ENCODE measurements around the gene NDUFB8.

The NDUFB8 gene

GRCh38 chr10:100507357-100507732 is 22.3 kb downstream of the NDUFB8 start:
- no peak for DNase-seq (ENCODE audit: low read depth in 2 of 2)

- no peak for DNase-seq (ENCODE audit: low read depth in 2 of 2)
These were observed 22.9 kb downstream of the NDUFB8 start for GRCh38 chr10:100506596-100507356.

GRCh38 chr10:100505164-100505563 is 24.5 kb downstream of the NDUFB8 start:
- no peak for DNase-seq (ENCODE audit: low read depth in 2 of 2)

DNA sequence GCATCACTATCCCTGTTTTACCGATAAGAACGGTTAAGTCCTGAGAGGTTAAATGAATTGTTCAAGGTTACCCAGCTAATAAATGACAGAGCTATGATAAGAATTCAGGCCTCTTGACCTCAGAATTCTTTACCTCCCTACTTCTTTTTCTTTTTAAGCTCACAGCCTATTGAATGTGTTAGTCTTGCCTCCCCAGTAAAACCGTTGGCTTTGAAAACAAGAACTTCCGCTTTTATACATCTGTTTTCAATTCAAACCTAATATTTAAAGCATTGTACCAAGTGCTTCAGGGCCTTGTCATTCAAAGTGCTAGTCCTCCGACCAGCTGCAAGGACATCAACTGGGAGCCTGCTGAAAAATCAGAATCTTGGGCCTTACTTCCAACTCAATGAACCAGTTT is 25.6 kb downstream of the NDUFB8 start:
- DNase-seq (ENCODE audit: low read depth in 2 of 2): no peak

DNA sequence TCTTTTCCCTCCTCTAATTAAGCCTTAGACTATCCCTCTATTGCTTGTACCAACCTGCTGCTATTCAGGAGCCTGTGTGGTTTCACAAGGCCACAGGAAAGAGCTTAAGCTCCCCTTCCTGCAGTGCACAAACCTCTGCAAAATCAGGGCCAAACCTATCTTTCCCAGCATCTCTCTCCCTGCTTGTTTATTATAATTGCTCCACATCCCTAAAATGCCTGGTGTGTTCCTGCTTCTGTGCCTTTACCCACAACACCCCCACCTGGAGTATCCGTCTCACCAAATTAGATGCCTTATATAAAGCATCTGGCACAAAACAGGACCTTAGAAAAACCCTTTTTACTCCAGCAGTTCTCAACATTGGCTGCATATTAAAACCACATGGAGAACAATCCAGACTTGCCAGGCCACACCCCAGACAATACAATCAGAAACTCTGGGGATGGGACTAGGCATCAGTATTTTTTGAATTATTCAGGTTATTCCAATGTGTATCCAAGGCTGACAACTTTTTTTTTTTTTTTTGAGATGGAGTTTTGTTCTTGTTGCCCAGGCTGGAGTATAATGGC is 26.7 kb downstream of the NDUFB8 start:
- DNase-seq (ENCODE audit: low read depth in 2 of 2): no peak

GRCh38 chr10:100501423-100501822 is 28.2 kb downstream of the NDUFB8 start:
- DNase-seq (ENCODE audit: low read depth in 2 of 2): no peak

- no peak for DNase-seq (ENCODE audit: low read depth in 2 of 2)
These were observed 31.6 kb downstream of the NDUFB8 start for GRCh38 chr10:100498059-100498458.

DNA sequence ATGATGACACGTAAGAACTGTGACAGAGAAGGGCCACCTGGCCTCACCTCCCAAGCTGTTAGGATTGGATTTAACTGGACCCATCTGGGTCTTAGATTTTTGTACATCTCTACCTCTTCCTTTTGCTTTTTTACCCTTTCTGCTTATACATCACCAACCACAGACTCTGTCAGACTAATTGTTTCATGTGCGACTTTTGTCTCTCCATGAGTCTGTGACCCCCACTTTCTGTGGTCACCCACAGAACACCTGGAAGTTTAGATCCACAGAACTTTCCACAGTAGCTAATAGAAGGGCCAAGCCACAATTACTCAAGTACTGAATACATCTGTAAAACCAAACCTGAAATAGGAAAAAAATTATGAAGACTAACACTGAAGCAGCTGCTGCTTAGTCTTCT is 33.1 kb downstream of the NDUFB8 start:
- no peak for DNase-seq (ENCODE audit: low read depth in 2 of 2)

DNA sequence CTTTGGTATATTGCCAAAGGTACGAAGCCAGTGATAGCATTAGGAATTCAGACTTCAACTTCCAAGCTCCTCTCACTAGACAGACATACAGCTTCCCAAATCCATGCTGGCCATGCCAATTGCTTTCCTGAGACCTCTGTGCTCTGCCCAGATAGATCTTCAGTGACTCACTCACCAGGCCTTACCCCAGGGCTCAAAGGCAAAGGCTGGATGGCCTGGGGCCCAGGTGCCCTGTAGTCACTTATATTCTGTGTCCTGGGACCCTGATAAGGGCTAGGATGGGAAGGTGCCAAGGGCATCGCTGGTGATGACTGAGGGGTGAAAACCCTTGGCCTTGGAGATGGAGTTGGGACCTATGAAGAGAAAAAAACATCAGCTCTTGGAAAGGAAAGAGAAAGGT is 39.1 kb downstream of the NDUFB8 start:
- no peak for DNase-seq (ENCODE audit: low read depth in 2 of 2)

DNA sequence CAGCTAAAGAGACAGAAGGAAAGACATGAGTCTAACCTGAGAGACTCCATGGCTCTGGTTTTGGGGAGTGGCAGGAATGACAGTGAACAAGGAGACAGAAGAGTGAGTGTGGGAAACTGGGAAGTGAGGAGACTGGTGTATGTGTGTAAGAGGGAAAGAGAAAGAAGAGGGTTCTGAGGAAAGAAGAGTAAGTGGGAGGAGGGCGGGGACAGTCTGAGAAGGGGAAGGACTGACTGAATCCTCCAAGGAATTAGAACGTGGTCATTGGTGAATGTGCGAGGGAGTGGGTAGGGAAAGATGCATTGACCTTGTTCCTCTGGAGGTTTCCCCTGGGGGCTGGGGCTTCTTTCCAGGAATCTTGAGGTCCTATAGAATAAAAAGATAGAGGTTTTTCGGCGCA is 40.3 kb downstream of the NDUFB8 start:
- DNase-seq (ENCODE audit: low read depth in 2 of 2): no peak

DNA sequence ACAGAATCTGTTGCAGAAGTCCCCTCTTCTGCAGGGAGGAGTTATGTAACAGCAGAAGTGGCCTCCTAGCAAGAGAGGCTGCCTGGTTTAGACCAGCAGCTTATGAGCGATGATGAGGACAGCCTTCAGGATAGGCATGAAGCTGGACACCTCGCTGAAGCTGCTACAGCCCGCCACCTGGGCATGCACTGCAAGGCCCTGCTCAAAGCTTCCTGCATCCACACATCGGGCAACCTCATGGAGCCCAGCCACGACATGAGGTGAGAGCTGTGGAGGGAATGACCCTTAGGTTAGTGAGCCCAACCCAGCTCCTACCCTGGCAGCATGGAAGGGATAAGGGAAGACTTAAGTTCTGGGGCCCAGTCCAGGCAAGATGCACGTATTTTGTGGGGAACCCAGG is 42.1 kb downstream of the NDUFB8 start:
- DNase-seq (ENCODE audit: low read depth in 2 of 2): no peak

DNA sequence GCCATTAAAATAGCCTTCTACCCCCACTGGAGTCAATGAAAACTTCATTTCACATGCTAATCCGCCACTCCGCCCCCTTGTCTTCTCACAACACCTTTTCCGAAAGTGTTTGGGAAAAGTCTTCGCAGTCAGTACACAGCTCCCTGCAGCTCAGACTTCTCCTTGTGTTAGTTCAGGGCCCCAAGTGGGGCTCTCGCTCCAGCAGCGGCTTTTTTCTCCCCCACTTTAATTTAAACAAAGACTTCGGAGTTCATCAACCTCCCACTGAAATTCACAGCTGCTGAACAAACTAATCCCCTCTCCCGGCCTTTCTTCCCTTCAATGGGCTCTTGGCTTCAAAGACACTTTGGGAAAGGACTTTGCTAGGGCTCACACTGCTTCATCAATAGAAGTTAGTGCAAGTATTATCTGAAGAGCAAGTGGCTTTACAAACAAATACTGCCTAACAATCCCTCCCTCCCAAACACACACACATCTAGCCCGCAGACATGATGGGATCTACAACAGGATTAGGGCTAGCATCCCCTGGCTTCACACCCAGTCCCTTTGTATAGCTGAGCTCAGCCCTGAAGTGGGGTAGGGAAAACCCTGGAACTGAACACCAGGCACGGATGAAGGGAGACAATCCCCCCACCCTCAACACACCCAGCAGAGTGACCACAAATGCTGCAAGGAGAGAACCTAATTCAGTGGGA is 43.7 kb downstream of the NDUFB8 start:
- no peak for DNase-seq (ENCODE audit: low read depth in 2 of 2)

DNA sequence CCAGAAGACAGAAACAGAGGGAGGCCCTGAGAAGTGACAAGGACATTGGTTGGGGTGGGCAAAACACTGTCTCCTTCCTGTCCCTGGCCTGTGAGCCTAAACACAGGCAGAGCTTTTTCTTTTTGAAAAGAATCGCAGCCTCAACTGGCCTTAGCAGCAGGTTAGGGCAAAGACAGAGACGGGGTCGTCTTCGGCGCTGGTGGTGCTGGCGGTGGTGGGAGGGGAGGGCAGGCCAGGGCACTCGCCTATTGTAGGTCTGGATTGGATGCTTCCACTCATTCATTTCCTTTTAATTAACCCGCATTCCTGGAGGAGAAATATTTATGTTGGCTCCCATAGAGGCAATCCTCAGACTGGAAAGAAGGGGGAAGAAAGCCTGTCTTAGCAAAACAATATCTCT is 44.3 kb downstream of the NDUFB8 start:
- DNase-seq (ENCODE audit: low read depth in 2 of 2): no peak

DNA sequence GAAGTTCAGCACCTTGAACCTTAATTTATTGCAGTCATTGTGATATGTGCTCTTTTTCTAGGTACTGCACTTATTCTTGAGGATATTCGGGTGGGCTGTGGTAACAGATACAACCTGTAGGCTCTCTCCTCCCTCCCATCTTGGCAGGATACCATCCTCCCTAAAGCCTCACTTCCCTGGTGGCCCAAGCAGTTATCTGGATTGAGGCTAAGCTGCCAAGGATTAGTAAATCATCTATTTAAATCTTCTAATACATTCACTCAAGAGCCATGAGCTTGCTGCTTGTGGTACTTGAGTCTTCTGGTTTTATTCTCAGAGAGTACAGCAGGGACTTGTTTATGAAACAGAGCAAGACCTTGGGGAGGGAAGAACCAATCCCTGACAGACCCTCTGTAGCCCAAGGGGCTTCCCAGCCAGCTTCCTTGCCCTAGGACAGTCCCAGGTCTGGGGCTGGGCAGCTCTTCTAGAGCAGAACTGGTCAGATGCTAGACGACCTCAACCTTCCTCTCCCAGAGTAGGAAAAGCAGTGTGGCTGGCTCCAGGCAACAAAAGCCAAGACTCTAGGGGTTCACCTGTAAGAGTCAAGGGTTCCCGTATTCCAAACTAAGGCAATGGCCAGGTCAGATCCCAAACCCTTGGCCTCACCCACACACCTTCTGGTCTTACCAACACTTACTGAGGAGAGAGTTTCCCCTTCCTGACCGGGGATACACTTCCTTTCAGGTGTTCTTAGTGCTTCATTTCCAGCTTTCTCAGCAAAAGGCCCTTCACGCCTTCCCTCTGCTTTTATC is 45.6 kb downstream of the NDUFB8 start:
- DNase-seq (ENCODE audit: low read depth in 2 of 2): no peak

GRCh38 chr10:100482834-100483185 is 46.9 kb downstream of the NDUFB8 start:
- no peak for DNase-seq (ENCODE audit: low read depth in 2 of 2)

DNA sequence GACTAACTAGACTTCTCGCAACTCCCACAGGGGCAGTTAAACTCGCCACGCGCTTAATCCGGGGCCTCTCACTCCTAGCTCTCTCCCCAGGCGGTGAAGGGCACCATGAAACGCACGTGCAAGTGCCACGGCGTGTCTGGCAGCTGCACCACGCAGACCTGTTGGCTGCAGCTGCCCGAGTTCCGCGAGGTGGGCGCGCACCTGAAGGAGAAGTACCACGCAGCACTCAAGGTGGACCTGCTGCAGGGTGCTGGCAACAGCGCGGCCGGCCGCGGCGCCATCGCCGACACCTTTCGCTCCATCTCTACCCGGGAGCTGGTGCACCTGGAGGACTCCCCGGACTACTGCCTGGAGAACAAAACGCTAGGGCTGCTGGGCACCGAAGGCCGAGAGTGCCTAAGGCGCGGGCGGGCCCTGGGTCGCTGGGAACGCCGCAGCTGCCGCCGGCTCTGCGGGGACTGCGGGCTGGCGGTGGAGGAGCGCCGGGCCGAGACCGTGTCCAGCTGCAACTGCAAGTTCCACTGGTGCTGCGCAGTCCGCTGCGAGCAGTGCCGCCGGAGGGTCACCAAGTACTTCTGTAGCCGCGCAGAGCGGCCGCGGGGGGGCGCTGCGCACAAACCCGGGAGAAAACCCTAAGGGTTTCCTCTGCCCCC is 47.4 kb downstream of the NDUFB8 start:
- DNase-seq (ENCODE audit: low read depth in 2 of 2): peak; percentile 54 to 59

DNA sequence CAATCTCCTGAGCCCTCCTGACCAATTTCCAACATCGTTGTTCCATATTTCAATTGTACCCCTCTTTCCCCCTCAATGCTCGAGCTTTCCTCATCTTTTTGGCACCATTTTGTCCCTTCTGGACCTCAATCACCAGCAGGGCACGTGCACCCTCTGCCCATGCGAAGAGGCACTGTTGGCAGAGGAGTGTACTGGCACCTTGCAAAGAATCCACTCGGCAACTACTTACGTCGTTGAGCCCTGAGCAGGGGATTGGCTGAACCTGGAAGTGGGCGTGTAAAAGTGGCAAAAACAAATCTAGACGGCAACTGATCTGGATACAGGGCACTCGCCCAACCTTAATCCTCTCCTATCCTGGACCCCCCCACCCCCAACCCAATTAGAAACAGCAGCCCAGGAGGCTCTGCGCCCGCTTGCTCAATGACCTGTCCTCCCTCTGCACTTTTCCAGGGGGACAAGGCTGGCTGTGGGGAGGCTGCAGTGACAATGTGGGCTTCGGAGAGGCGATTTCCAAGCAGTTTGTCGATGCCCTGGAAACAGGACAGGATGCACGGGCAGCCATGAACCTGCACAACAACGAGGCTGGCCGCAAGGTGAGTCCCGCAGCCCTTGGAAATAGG is 48.1 kb downstream of the NDUFB8 start:
- peak; percentile 66 to 80 for DNase-seq (ENCODE audit: low read depth in 2 of 2)

GRCh38 chr10:100480002-100480401 is 49.7 kb downstream of the NDUFB8 start:
- no peak for DNase-seq (ENCODE audit: low read depth in 2 of 2)

DNA sequence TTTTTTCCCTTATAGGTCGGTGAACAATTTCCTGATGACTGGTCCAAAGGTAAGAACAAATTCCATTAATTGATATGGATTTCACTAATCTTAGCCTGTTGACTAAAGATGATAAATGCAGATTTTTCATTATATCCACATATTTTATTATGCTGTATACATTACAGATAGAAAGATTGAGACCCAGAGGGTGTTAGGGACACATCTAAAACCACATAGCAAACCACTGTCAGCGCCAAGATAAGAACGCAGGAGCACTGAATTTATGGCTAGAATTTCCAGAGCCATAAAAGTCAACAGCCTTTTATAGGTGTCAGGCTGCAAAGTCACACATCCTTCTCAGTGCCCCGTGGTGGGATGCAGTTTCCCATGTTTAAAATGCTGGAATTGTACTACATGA is 50.6 kb downstream of the NDUFB8 start:
- DNase-seq (ENCODE audit: low read depth in 2 of 2): no peak

- no peak for DNase-seq (ENCODE audit: low read depth in 2 of 2)
These were observed 51.7 kb downstream of the NDUFB8 start for GRCh38 chr10:100477970-100478369.

Measured in stimulated activated CD8-positive, alpha-beta memory T cell treated with anti-CD3 and anti-CD28 coated beads, Interleukin-2, amount 100 ng/mL, for 48 hours (primary cell).